UCSD-AML1 (cell line): Measurements from ENCODE around the gene SLC22A17.
"Not testable (repeated sequence)": the region's sequence is repeated elsewhere in the genome, so short reads cannot be mapped to it uniquely, and the experiment has no call there.

Source experiments
- DNase-seq: peaks from one replicate; lab custom pipeline; 2025; ENCODE audit not compliant: unreplicated experiment; lab: John Stamatoyannopoulos, UW

SLC22A17 gene

GRCh38 chr14:23345987-23346692 is 6.5 kb downstream of the SLC22A17 start:
- DNase-seq, result no peak

- DNase-seq, result no peak
Measured at GRCh38 chr14:23344481-23344880, 8.2 kb downstream of the SLC22A17 start.

- no peak for DNase-seq
Measured at GRCh38 chr14:23339506-23340268, 13.0 kb downstream of the SLC22A17 start.

GRCh38 chr14:23335623-23336022 is 17.1 kb downstream of the SLC22A17 start:
- DNase-seq, result no peak

- peak; percentile 40 for DNase-seq
Measured at GRCh38 chr14:23327947-23328744, 24.5 kb downstream of the SLC22A17 start.

- no peak for DNase-seq
Measured at GRCh38 chr14:23326491-23327332, 26.0 kb downstream of the SLC22A17 start.

GRCh38 chr14:23325746-23326145 is 26.9 kb downstream of the SLC22A17 start:
- DNase-seq, result not testable (repeated sequence)

- DNase-seq, result no peak
Measured at GRCh38 chr14:23324993-23325392, 27.7 kb downstream of the SLC22A17 start.

GRCh38 chr14:23324455-23324846 is 28.2 kb downstream of the SLC22A17 start:
- no peak for DNase-seq

- no peak for DNase-seq
Measured at GRCh38 chr14:23323838-23324454, 28.7 kb downstream of the SLC22A17 start.

- no peak for DNase-seq
Measured at GRCh38 chr14:23322568-23323517, 29.8 kb downstream of the SLC22A17 start.

GRCh38 chr14:23321572-23322547 is 30.8 kb downstream of the SLC22A17 start:
- DNase-seq, result peak; percentile 65

- DNase-seq, result peak; percentile 100
Measured at GRCh38 chr14:23320584-23321571, 31.8 kb downstream of the SLC22A17 start, which contains the start of gene PABPN1. Gene PABPN1 (plus strand): TSS chr14:23321457. CDS start chr14:23321470, 13 bp downstream.

GRCh38 chr14:23319746-23320583 is 32.7 kb downstream of the SLC22A17 start:
- DNase-seq, result no peak

GRCh38 chr14:23316300-23316699 is 36.4 kb downstream of the SLC22A17 start:
- no peak for DNase-seq

GRCh38 chr14:23310546-23310945 is 42.1 kb downstream of the SLC22A17 start:
- DNase-seq, result no peak
